NCI-H446 (cell line): ENCODE measurements around the gene SECISBP2.

Experiments
- DNase-seq, 2 experiments: peaks; one replicate each; lab custom pipeline; 2025; lab: John Stamatoyannopoulos, UW

SECISBP2 gene

GRCh38 chr9:89383030-89383720 is 64.9 kb downstream of the SECISBP2 start:
- DNase-seq = no peak

GRCh38 chr9:89383721-89384300 is 65.5 kb downstream of the SECISBP2 start:
- DNase-seq = no peak

- no peak for DNase-seq
These were observed 66.5 kb downstream of the SECISBP2 start for GRCh38 chr9:89384783-89385182.

DNA sequence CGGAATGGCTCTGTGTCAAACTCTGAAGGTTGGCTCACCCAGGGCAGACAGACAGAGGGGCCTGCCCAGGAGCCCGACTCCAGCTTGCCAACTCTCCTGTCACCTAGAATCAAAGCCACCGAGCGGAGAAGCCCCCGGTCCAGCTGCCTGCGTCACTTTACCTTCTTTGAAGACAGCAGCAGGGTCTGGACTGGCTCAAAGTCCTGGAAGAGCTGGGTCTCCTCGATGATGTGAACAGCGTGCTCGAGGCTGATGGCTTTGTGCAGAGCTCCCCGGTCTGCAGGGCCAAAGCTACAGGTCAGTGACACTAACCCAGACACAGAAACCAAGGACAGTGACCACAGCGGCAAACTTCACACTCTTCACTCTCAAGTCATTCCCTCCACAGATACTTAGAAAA is 67.9 kb downstream of the SECISBP2 start:
- no peak for DNase-seq

GRCh38 chr9:89386797-89387196 is 68.5 kb downstream of the SECISBP2 start:
- DNase-seq = no peak

DNA sequence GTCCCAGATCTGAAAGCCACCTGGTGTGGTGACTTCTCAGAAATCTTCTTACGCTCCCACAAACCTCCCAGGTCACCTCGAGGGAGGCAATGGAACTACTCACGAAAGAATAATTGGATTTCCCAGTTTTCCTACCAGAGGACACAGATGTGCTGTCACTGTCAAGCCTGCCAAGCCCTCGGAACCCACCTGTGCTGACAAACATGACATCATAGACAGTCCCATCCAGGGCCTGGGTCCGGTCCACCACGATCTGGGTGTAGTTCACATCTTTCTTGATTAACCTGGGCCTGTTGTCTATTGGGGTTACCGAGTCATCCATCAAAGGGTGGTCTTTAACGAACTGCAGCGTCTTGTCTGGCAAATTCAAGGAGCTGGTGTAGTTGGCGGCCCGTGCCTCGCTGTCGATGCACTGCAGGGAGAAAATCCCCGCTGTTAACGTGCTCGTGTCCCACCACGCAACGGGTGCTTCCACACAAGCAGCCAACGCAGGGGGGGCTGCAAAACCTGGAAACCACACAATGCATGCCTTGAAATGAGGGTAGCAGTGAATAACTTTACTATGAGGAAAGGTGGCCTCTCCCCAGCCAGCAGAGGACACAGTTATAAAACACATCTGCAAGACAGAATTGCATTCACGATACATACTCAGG is 69.0 kb downstream of the SECISBP2 start:
- no peak for DNase-seq

- no peak for DNase-seq
These were observed 70.0 kb downstream of the SECISBP2 start for GRCh38 chr9:89388084-89388867.

DNA sequence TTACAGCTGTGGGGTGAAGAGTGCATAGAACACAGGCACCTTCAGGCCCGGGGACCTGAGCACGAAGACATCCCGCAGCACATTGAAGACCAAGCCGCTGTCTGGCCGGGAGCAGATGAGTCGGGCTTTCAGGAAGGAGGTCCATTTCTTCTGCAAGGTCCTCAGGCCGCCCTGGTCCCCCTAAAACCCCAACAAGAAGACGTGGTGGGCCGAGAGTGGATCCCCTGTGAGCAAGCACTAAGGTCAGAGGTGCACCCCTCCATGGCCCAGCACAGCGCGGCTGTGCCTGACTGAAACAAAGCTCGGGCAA is 70.5 kb downstream of the SECISBP2 start:
- no peak for DNase-seq

DNA sequence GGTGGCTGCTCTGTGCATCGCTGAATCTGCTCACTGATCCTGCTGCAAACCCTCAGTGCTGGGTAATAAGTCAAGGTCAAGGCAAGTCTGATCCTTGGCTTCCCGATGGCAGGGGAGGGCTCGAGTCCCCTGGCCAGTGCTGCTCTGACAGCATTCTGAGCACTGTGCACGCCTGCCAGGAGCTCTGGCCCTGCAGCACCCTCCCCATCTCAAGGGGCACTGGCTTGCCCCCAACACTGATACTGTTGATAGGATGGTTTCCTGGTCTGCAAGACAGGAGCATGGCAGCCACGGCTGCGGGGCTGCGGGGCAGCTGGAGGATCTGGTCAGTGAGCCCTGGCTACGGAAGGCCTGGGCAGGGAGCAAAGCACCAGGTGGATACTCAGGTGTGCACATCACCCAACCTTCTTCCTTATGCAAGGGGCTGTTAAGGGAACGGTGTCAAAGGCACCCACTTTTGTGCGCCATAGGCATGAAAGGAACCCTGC is 71.8 kb downstream of the SECISBP2 start:
- DNase-seq = no peak

- no peak for DNase-seq
These were observed 72.3 kb downstream of the SECISBP2 start for GRCh38 chr9:89390578-89391116.

DNA sequence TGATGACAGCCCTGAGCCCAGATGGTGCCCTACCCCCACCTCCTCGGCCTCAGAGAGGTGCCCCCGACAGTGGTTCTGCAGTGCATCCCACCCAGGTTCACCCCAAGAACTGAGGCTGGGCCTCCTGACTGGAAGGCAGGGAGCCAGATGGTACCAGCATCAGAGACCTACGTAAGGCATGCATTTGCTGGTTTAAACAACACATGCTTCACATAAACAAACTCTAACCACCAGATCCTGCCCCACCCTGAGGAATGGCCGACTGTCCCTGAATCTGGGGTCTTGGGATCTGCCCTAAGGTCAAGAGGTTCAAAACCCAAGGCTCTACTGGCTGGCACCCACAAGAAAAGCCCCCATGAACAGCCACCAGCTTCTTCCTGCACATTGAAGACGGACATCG is 73.3 kb downstream of the SECISBP2 start:
- DNase-seq = no peak

- DNase-seq = no peak
These were observed 76.1 kb downstream of the SECISBP2 start for GRCh38 chr9:89394412-89394811.

GRCh38 chr9:89395931-89396710 is 77.8 kb downstream of the SECISBP2 start:
- DNase-seq = no peak

DNA sequence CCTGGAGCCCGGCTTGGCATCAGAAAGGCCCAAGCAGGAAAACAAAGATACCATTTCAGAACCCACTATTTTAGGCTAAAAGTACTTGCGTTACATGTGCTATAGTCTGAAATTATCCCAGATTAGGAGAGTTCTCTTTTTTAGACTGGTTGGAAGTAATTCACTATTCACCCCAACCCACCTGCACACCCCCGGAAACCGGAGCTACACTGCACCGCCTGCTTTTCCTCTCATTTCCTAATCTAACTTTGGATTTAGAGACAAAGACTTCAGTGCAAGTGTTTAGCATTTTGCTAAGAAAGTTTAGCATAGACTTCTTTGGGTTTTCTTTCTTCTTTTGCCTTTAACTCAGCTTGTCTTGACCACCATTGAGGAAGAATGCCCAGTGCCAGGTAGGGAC is 79.2 kb downstream of the SECISBP2 start:
- DNase-seq = no peak

DNA sequence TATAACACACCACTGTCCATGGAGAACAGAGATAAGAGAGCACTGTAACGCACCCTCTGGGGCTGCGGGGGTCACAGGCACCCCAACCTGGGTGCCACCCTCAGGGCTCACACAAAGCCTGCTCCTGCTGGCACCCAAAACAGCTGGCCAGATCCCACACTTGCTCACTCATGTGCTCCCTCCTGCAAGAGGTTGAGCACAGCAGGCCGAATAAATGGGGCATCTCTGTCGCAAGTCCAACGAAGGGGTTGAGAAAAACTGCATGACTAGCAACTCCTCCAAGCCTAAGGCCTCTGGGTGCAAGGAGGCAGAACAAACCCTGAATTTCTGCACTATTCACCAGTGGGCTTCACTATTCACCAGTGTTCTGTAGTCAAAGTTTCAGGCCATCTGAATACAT is 80.3 kb downstream of the SECISBP2 start:
- no peak for DNase-seq

- DNase-seq = no peak
These were observed 82.3 kb downstream of the SECISBP2 start for GRCh38 chr9:89400403-89401116.

- DNase-seq = no peak
These were observed 84.6 kb downstream of the SECISBP2 start for GRCh38 chr9:89402695-89403427.

- DNase-seq = no peak
These were observed 85.8 kb downstream of the SECISBP2 start for GRCh38 chr9:89404074-89404473.

GRCh38 chr9:89405826-89406225 is 87.5 kb downstream of the SECISBP2 start:
- no peak for DNase-seq

DNA sequence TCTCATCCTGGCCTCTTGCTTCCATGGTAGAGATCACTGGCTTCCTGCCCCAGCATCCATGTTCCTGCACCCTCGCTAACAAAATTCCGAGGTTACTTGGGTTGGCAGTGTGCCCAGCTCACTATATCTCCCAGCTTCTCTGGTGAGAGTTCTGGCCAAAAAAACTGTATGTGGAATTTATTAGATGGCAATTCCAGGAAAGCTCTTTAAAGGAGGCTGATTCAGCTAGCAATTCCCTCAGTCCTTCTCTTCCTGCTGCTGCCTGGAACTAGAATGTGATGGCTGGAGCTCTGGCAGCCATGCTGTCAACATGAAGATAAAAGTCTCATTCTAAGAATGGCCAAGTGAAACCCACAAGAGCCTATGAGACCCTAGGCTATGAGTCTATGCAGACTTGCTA is 88.8 kb downstream of the SECISBP2 start:
- no peak for DNase-seq
